Measurements from ENCODE around the gene BTBD19. TPM values are rescaled to one million over a fixed set of nuclear protein-coding genes. Genes with fewer than 3 reads are reported as not detected.
"Not testable (repeated sequence)": the region's sequence is repeated elsewhere in the genome, so short reads cannot be mapped to it uniquely, and the experiment has no call there.

The BTBD19 gene
- total and polyA plus RNA-seq, 2 donors (not counting 1 experiment from before 2014, with no cell fraction given), result 0.75 to 2.3 TPM

- Histone ChIP-seq H3K4me1 (ENCODE audit: control insufficient read depth in 2 of 2, insufficient read depth in 2 of 2, low read length in 2 of 2) (peaks cover 10 to 15% of the 10 kb centered on the region in 2 donors), H3K36me3 (replicated peaks in 1 of 2; ENCODE audit: control extremely low read depth in 1 of 2, control insufficient read depth in 1 of 2, extremely low read depth in 1 of 2, insufficient read depth in 2 of 2, low read length in 1 of 2) (peaks cover 2 to 4% of the 10 kb centered on the region in 2 experiments), H2AFZ (ENCODE audit: insufficient read depth, low read depth, low read length, poor library complexity, severe bottlenecking) (no peak overlapping the region), H3K79me2 (ENCODE audit: control insufficient read depth, insufficient read depth, low read length) (no peaks in the 10 kb centered on the region), H3K27ac (ENCODE audit: low read length in 2 of 2) (no peak overlapping the region), H4K20me1 (ENCODE audit: control insufficient read depth, insufficient read depth, low read length, poor library complexity, severe bottlenecking) (no peaks in the 10 kb centered on the region), H3K9ac (ENCODE audit: low read length) (no peak overlapping the region), H3K9me3 (ENCODE audit: control extremely low read depth in 1 of 3, control insufficient read depth in 2 of 3, insufficient read depth in 1 of 3, low read length in 2 of 3) (no peaks in the 10 kb centered on the region), H3K4me2 (replicated peaks; ENCODE audit: low read depth, low read length, poor library complexity, severe bottlenecking) (no peak overlapping the region), H3K4me3 (ENCODE audit: control extremely low read depth in 1 of 5, extremely low read depth in 1 of 5, insufficient read depth in 1 of 5, low read depth in 2 of 5, low read length in 4 of 5) (no peak overlapping the region), H3K27me3 (replicated peaks in 1 of 4; ENCODE audit: control extremely low read depth in 1 of 4, control insufficient read depth in 3 of 4, insufficient read depth in 4 of 4, low read length in 3 of 4) (no peaks in the 10 kb centered on the region)
- Mint-ChIP-seq H3K4me1 (peaks cover 15% of the 10 kb centered on the region), H3K27ac (no peak overlapping the region), H3K4me3 (no peak overlapping the region), H3K27me3 (no peaks in the 10 kb centered on the region), H3K9me3 (ENCODE audit: insufficient read depth) (no peaks in the 10 kb centered on the region)
- ChIA-PET CTCF (no interaction called here), POLR2A (no interaction called here)
- intact Hi-C loops (cut with micrococcal nuclease), result no loop called here
- no peak for ATAC-seq (ENCODE audit: low read depth)
- DNase-seq, result no peak
- WGBS (ENCODE audit: insufficient coverage), result over 99% methylated on average over 11 of the region's 11 CpGs
- TF ChIP-seq CTCF (IDR thresholded peaks at IDR 0.05) (no peak), EZH2 (IDR thresholded peaks at IDR 0.05; ENCODE audit: borderline replicate concordance, insufficient read depth, low read depth, low read length, poor library complexity, severe bottlenecking) (no peak)
Measured at GRCh38 chr1:44759077-44759476, 49.2 kb upstream of the BTBD19 start.

- Histone ChIP-seq H3K36me3 (replicated peaks in 1 of 2; ENCODE audit: control extremely low read depth in 1 of 2, control insufficient read depth in 1 of 2, extremely low read depth in 1 of 2, insufficient read depth in 2 of 2, low read length in 1 of 2) (peaks cover 2 to 4% of the 10 kb centered on the region in 2 experiments), H3K4me3 (ENCODE audit: control extremely low read depth in 1 of 5, extremely low read depth in 1 of 5, insufficient read depth in 1 of 5, low read depth in 2 of 5, low read length in 4 of 5) (no peak overlapping the region), H3K79me2 (ENCODE audit: control insufficient read depth, insufficient read depth, low read length) (no peaks in the 10 kb centered on the region), H3K9ac (ENCODE audit: low read length) (no peak overlapping the region), H3K9me3 (ENCODE audit: control extremely low read depth in 1 of 3, control insufficient read depth in 2 of 3, insufficient read depth in 1 of 3, low read length in 2 of 3) (no peaks in the 10 kb centered on the region), H3K27me3 (replicated peaks in 1 of 4; ENCODE audit: control extremely low read depth in 1 of 4, control insufficient read depth in 3 of 4, insufficient read depth in 4 of 4, low read length in 3 of 4) (no peaks in the 10 kb centered on the region), H3K27ac (ENCODE audit: low read length in 2 of 2) (no peak overlapping the region), H2AFZ (ENCODE audit: insufficient read depth, low read depth, low read length, poor library complexity, severe bottlenecking) (no peak overlapping the region), H4K20me1 (ENCODE audit: control insufficient read depth, insufficient read depth, low read length, poor library complexity, severe bottlenecking) (no peaks in the 10 kb centered on the region), H3K4me1 (ENCODE audit: control insufficient read depth in 2 of 2, insufficient read depth in 2 of 2, low read length in 2 of 2) (peaks cover 10 to 15% of the 10 kb centered on the region in 2 donors), H3K4me2 (replicated peaks; ENCODE audit: low read depth, low read length, poor library complexity, severe bottlenecking) (no peak overlapping the region)
- H3K27me3 Mint-ChIP-seq, result no peaks in the 10 kb centered on the region
- WGBS (ENCODE audit: insufficient coverage), result 93% methylated on average over 2 of the region's 3 CpGs
- no peak for DNase-seq
- no peak overlapping the region for H3K27ac Mint-ChIP-seq
- no peaks in the 10 kb centered on the region for H3K9me3 Mint-ChIP-seq (ENCODE audit: insufficient read depth)
- CTCF ChIA-PET, result interaction anchor here (1.7 kb wide), 1 partner anchor 17 kb away, joined by 4 read pairs; no protein-coding TSS in a partner anchor
- POLR2A ChIA-PET, result no interaction called here
- TF ChIP-seq CTCF (IDR thresholded peaks at IDR 0.05), result no peak
- TF ChIP-seq EZH2 (IDR thresholded peaks at IDR 0.05; ENCODE audit: borderline replicate concordance, insufficient read depth, low read depth, low read length, poor library complexity, severe bottlenecking), result no peak
- intact Hi-C loops (cut with micrococcal nuclease), result no loop called here
- peaks cover 15% of the 10 kb centered on the region for H3K4me1 Mint-ChIP-seq
- H3K4me3 Mint-ChIP-seq, result no peak overlapping the region
- no peak for ATAC-seq (ENCODE audit: low read depth)
Measured at GRCh38 chr1:44760876-44761275, 47.4 kb upstream of the BTBD19 start.

GRCh38 chr1:44766421-44766820 lies 41.9 kb upstream of the BTBD19 start:
- H3K27ac Mint-ChIP-seq; H3K4me1 Mint-ChIP-seq; H3K4me3 Mint-ChIP-seq; H3K27ac ChIP-seq (ENCODE audit: low read length in 2 of 2); H3K79me2 ChIP-seq (ENCODE audit: control insufficient read depth, insufficient read depth, low read length); POLR2A ChIA-PET; H3K27me3 Mint-ChIP-seq; H3K9me3 ChIP-seq (ENCODE audit: control extremely low read depth in 1 of 3, control insufficient read depth in 2 of 3, insufficient read depth in 1 of 3, low read length in 2 of 3); H3K4me2 ChIP-seq (replicated peaks; ENCODE audit: low read depth, low read length, poor library complexity, severe bottlenecking); intact Hi-C loops (cut with micrococcal nuclease); H2AFZ ChIP-seq (ENCODE audit: insufficient read depth, low read depth, low read length, poor library complexity, severe bottlenecking); H3K9me3 Mint-ChIP-seq (ENCODE audit: insufficient read depth); CTCF ChIA-PET; H4K20me1 ChIP-seq (ENCODE audit: control insufficient read depth, insufficient read depth, low read length, poor library complexity, severe bottlenecking); H3K9ac ChIP-seq (ENCODE audit: low read length); DNase-seq; H3K36me3 ChIP-seq (replicated peaks in 1 of 2; ENCODE audit: control extremely low read depth in 1 of 2, control insufficient read depth in 1 of 2, extremely low read depth in 1 of 2, insufficient read depth in 2 of 2, low read length in 1 of 2); H3K27me3 ChIP-seq (replicated peaks in 1 of 4; ENCODE audit: control extremely low read depth in 1 of 4, control insufficient read depth in 3 of 4, insufficient read depth in 4 of 4, low read length in 3 of 4); H3K4me1 ChIP-seq (ENCODE audit: control insufficient read depth in 2 of 2, insufficient read depth in 2 of 2, low read length in 2 of 2); ATAC-seq (ENCODE audit: low read depth); H3K4me3 ChIP-seq (ENCODE audit: control extremely low read depth in 1 of 5, extremely low read depth in 1 of 5, insufficient read depth in 1 of 5, low read depth in 2 of 5, low read length in 4 of 5): not testable (repeated sequence)
- 100% methylated on average over 4 of the region's 6 CpGs for WGBS (ENCODE audit: insufficient coverage)
